SK-N-SH treated with all-trans-retinoic acid at 6 μM for 48 hours (cell line): ENCODE results near the gene CD8B.

Experiments
- ARNTL ChIP-seq: fragments of 450-650 bp; formaldehyde crosslinking; IDR thresholded peaks from 2 replicates; pipeline ENCODE4 v1.5.0; 2020; ENCODE audit warnings: low read depth, mild to moderate bottlenecking, moderate library complexity, borderline replicate concordance
- GLIS3 ChIP-seq: fragments of 250-450 bp; sonication (Bioruptor Pico); IDR thresholded peaks from 2 replicates; pipeline ENCODE4 v1.5.0; 2020; ENCODE audit warnings: mild to moderate bottlenecking, moderate library complexity
- TCF4 ChIP-seq: fragments of 250-450 bp; sonication (Bioruptor Pico); IDR thresholded peaks from 2 replicates; pipeline ENCODE4 v1.8.0; 2021; ENCODE audit warnings: mild to moderate bottlenecking, moderate library complexity, borderline replicate concordance
- TOX ChIP-seq: fragments of 250-450 bp; sonication (Bioruptor Pico); IDR thresholded peaks from 2 replicates; pipeline ENCODE4 v1.8.0; 2021; ENCODE audit warnings: mild to moderate bottlenecking, moderate library complexity, borderline replicate concordance
- ZFP30 ChIP-seq: fragments of 450-650 bp; formaldehyde crosslinking; IDR thresholded peaks from 2 replicates; pipeline ENCODE4 v1.5.0; 2022; ENCODE audit warnings: mild to moderate bottlenecking, moderate library complexity
- ZNF8 ChIP-seq: fragments of 450-650 bp; formaldehyde crosslinking; IDR thresholded peaks from 2 replicates; pipeline ENCODE4 v1.5.0; 2020; ENCODE audit warnings: mild to moderate bottlenecking, moderate library complexity
- TF ChIP-seq, protein P1 (sequence below): fragments of 250-450 bp; sonication (Bioruptor Pico); IDR thresholded peaks from 2 replicates; pipeline ENCODE4 v1.5.1; 2021; ENCODE audit warnings: mild to moderate bottlenecking, moderate library complexity

DNA sequence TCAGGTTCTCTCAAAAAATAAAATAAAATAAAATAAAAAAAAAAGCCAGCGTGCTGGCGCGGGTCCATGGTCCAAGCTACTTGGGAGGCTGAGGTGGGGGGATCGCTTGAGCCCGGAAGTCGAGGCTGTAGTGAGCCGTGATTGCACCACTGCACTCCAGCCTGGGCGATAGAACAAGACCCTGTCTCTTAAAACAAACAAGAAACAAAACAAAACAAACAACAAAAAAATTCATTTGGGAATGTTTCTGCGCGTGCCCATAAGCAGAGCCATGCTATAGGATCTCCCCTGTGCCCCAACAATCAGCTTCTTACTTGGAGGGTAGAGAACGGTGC, 54.6 kb downstream of the CD8B start:
- TF ChIP-seq ARNTL (no peak), GLIS3 (CRISPR knock-in tag) (no peak), TOX (CRISPR knock-in tag) (no peak), ZNF8 (no peak), ZFP30 (CRISPR knock-in tag) (no peak), TCF4 (CRISPR knock-in tag) (no peak)
- TF ChIP-seq, protein P1, sequence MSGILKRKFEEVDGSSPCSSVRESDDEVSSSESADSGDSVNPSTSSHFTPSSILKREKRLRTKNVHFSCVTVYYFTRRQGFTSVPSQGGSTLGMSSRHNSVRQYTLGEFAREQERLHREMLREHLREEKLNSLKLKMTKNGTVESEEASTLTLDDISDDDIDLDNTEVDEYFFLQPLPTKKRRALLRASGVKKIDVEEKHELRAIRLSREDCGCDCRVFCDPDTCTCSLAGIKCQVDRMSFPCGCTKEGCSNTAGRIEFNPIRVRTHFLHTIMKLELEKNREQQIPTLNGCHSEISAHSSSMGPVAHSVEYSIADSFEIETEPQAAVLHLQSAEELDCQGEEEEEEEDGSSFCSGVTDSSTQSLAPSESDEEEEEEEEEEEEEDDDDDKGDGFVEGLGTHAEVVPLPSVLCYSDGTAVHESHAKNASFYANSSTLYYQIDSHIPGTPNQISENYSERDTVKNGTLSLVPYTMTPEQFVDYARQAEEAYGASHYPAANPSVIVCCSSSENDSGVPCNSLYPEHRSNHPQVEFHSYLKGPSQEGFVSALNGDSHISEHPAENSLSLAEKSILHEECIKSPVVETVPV (CRISPR knock-in tag): no peak
